Chondrocyte (in vitro differentiated cells): Measurements from ENCODE around the gene TMEM131L. TPM values are rescaled to one million over a fixed set of nuclear protein-coding genes. Genes with fewer than 3 reads are reported as not detected.

Source experiments
- DNase-seq: peaks from one replicate; pipeline ENCODE4 v3.0.0; 2021; ENCODE audit warnings: mixed read lengths, low spot score
- H3K27ac Mint-ChIP-seq: one replicate; pipeline ENCODE4 v1.8.0; 2021; ENCODE audit warnings: mild to moderate bottlenecking, moderate library complexity, mixed read lengths; ENCODE audit not compliant: unreplicated experiment
- H3K27me3 Mint-ChIP-seq: 2 replicates; pipeline ENCODE4 v1.8.0; 2021; ENCODE audit warnings: low read depth, mixed read lengths
- H3K36me3 Mint-ChIP-seq: 2 replicates; pipeline ENCODE4 v1.8.0; 2021; ENCODE audit warnings: low read depth, mixed read lengths
- H3K4me1 Mint-ChIP-seq: 2 replicates; pipeline ENCODE4 v1.8.0; 2021; ENCODE audit warnings: low read depth, mild to moderate bottlenecking, mixed read lengths
- H3K4me3 Mint-ChIP-seq: one replicate; pipeline ENCODE4 v1.8.0; 2021; ENCODE audit warnings: mild to moderate bottlenecking, moderate library complexity, mixed read lengths; ENCODE audit not compliant: unreplicated experiment
- H3K9me3 Mint-ChIP-seq: 2 replicates; pipeline ENCODE4 v1.8.0; 2021; ENCODE audit warnings: low read depth, mixed read lengths
- total RNA-seq: library from RNA; stranded (reverse); gene quantifications from 3 replicates; pipeline ENCODE4 v1.2.1, GENCODE V29; 2021
- TF ChIP-seq, protein P1 (sequence below): fragments of 200-600 bp; sonication (generic); IDR thresholded peaks from 2 replicates; pipeline ENCODE4 v1.5.0; 2021; ENCODE audit warnings: antibody characterized with exemption, mild to moderate bottlenecking, moderate library complexity

The TMEM131L gene
- total RNA-seq, 1 donor from 2014 or later = 8.4 TPM

DNA sequence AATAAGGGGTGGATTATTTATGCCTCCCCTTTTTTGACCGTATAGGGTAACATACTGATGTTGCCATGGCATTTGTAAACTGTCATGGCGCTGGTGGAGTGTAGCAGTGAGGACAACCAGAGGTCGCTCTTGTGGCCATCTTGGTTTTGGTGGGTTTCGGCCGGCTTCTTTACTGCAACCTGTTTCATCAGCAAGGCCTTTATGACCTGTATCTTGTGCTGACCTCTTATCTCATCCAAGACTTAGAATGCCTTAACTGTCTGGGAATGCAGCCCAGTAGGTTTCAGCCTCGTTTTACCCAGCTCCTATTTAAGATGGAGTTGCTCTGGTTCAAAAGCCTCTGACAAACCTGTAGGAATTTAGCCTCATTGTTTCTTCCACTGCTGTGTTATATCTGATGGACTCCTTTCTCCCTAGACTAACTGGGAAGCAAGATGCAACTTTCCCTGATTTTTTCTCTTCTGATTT lies 71.4 kb downstream of the TMEM131L start:
- DNase-seq = no peak
- Mint-ChIP-seq H3K4me3 (no peak overlapping the region), H3K36me3 (peaks cover 2% of the 10 kb centered on the region), H3K4me1 (peaks cover 42% of the 10 kb centered on the region), H3K9me3 (no peaks in the 10 kb centered on the region), H3K27me3 (no peaks in the 10 kb centered on the region), H3K27ac (no peak overlapping the region)
- TF ChIP-seq, protein P1, sequence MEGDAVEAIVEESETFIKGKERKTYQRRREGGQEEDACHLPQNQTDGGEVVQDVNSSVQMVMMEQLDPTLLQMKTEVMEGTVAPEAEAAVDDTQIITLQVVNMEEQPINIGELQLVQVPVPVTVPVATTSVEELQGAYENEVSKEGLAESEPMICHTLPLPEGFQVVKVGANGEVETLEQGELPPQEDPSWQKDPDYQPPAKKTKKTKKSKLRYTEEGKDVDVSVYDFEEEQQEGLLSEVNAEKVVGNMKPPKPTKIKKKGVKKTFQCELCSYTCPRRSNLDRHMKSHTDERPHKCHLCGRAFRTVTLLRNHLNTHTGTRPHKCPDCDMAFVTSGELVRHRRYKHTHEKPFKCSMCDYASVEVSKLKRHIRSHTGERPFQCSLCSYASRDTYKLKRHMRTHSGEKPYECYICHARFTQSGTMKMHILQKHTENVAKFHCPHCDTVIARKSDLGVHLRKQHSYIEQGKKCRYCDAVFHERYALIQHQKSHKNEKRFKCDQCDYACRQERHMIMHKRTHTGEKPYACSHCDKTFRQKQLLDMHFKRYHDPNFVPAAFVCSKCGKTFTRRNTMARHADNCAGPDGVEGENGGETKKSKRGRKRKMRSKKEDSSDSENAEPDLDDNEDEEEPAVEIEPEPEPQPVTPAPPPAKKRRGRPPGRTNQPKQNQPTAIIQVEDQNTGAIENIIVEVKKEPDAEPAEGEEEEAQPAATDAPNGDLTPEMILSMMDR = no peak

DNA sequence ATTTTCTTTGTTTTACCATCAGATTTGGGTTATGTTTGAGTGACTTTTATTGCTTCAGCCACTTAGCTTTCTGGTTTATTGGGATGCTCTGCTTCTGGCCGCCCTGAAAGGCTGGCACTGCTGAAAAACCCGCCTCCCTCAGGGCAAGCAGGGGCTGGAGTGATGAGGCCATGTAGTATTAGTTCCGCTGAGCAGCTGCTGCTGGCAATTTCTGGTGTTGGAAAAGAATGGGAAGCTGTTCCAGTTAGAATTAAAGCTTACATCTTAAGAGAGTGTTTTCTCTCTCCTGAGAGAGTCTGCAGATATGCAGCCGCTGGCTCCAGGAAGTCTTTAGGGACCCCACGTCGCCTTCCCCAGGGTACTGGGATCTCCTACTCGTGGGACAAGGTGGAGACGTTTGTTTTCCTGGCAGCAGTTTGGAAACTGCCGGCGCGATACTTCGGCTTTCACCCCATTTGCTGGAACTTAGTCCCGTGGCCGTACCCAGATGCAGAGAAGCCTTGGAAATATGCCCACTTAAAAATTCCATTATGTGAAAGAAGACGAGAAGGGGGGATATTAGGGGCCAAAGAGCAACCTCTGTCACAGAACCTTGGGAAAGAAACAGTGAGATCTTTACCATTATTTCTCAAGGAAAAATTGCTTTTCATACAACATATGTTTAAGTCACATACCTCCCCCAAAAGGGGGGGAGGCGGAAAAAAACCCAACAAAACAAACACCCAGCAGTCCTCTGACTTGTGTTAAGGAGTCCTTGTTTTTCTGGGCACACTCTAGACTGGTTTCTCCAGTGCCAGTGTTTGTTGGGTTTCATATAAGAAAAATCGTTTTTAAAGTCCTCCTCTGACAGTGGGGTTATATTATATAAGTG lies 72.6 kb downstream of the TMEM131L start:
- TF ChIP-seq, protein P1 = no peak
- no peaks in the 10 kb centered on the region for H3K27me3 Mint-ChIP-seq
- H3K4me3 Mint-ChIP-seq = peak overlapping the region; percentile 70
- no peak for DNase-seq
- H3K27ac Mint-ChIP-seq = peak overlapping the region; percentile 78
- H3K36me3 Mint-ChIP-seq = peaks cover 2% of the 10 kb centered on the region
- H3K9me3 Mint-ChIP-seq = no peaks in the 10 kb centered on the region
- peaks cover 42% of the 10 kb centered on the region for H3K4me1 Mint-ChIP-seq

DNA sequence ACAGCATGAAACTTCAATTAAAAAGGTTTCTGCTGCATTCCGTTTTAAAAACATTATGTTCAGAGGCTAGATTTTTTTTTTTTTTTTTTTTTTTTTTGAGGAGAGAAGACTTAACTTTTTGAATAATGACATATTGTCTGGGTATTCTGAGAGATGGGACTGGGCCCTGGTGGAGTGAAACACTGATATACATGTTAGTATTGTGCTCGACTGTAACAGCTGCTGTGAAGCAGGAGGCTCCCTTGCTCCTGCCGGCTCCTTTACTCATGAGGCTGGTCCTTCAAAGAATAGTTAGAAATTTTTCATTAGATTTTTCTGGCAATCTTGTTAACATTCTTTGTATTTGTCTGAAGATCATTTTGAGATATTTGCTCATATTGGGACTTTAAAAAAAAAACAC lies 73.3 kb downstream of the TMEM131L start:
- H3K27ac Mint-ChIP-seq = peak overlapping the region; percentile 78

DNA sequence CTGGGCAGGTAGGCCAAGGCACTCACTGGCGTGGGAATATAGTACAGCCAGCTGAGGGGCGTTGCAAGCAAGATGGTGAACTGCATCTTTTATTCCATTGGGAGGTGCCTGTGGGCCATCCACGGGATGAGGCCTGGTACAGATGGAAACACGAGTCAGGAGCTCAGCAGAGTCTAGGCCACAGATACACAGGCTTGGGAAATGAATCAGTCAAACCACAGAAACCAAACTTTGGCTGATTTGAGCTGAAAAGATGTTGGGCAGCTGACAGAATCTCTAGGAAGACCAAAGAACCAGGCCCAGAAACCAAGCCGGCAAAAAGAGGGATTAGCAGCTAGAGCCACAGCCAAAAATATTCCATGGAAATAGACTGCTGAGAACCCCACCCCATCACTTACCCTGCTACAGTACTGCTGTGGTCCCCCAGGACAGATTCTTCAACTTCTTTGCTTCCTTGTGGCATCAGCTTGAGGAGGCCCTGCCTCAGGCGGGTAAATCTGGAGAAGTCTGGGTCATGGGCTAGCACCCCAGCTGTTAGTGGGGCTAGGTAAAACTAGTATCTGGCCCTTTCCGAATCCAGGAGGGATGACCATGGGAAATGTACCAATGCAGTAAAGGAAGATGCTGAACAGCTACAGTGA lies 75.4 kb downstream of the TMEM131L start:
- Mint-ChIP-seq H3K27me3 (no peaks in the 10 kb centered on the region), H3K9me3 (no peaks in the 10 kb centered on the region), H3K4me1 (peaks cover 57% of the 10 kb centered on the region), H3K4me3 (no peak overlapping the region), H3K27ac (peak overlapping the region; percentile 39), H3K36me3 (no peaks in the 10 kb centered on the region)
- TF ChIP-seq, protein P1 = peak; percentile 31
- DNase-seq = no peak

More for the DNA sequence above, 73.3 kb downstream of the TMEM131L start:
- peaks cover 44% of the 10 kb centered on the region for H3K4me1 Mint-ChIP-seq
- TF ChIP-seq, protein P1 = no peak
- no peak for DNase-seq
- H3K36me3 Mint-ChIP-seq = peaks cover 2% of the 10 kb centered on the region
- no peaks in the 10 kb centered on the region for H3K9me3 Mint-ChIP-seq
- H3K4me3 Mint-ChIP-seq = no peak overlapping the region
- no peaks in the 10 kb centered on the region for H3K27me3 Mint-ChIP-seq

DNA sequence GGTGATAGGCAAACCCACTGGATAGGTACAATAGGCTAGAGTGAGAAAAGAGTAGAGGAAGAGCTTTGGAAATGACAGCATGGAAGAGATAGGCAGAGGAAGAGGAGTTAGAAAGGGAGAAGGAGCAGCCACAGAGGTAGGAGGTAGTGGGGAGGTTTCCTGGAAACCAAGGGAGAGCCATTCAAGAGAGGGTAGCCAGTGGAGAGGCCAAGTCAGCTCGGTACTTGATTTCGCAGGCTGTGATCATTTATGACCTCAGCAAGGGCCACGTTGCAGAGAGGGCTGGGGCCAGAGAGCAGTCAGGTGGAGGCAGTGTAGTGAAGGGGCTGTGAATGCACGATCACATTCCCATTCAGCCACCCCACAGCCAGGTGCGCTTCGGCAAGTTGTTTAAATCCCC lies 76.0 kb downstream of the TMEM131L start:
- Mint-ChIP-seq H3K36me3 (no peaks in the 10 kb centered on the region), H3K4me1 (peaks cover 57% of the 10 kb centered on the region), H3K4me3 (no peak overlapping the region), H3K9me3 (no peaks in the 10 kb centered on the region), H3K27me3 (no peaks in the 10 kb centered on the region), H3K27ac (peak overlapping the region; percentile 39)
- no peak for DNase-seq
- TF ChIP-seq, protein P1 = no peak
